Endothelial cell of umbilical vein (primary cell): ENCODE data around the gene SLC22A3. TPM values are rescaled to one million over a fixed set of nuclear protein-coding genes. Genes with fewer than 3 reads are reported as not detected.

Source experiments
- BruUV-seq: library from RNA; stranded (reverse); fragments of 400-500 nt; replicated peaks from 2 replicates; lab custom pipeline; 2021; lab: Mats Ljungman, UMichigan
- CTCF ChIA-PET: fragments of 300-600, 350-600 bp; sonication (Branson Sonifier 250); formaldehyde crosslinking; loops from one replicate; lab custom pipeline; 2021; ENCODE audit warnings: antibody characterized with exemption, inconsistent platforms; lab: Charles Lee
- POLR2A ChIA-PET: fragments of 300-600, 350-600 bp; sonication (Branson Sonifier 250); formaldehyde crosslinking; loops from one replicate; lab custom pipeline; 2021; ENCODE audit warnings: antibody characterized with exemption, inconsistent platforms; lab: Charles Lee
- DNase-seq: peaks from one replicate; pipeline ENCODE4 v3.0.0-alpha.2; 2011; ENCODE audit warnings: low read depth, low spot score
- FAIRE-seq: peaks from 2 replicates; lab custom pipeline; 2011; peaks lifted over from hg19 to GRCh38; lab: Jason Lieb, UNC
- H2AFZ ChIP-seq: 2 replicates; pipeline ENCODE4 v1.6.0; 2012; ENCODE audit warnings: low read depth, low read length, control low read depth, inconsistent platforms
- H3K27ac ChIP-seq: 2 replicates; pipeline ENCODE4 v1.5.1; 2011; ENCODE audit warnings: low read depth, mild to moderate bottlenecking, control low read depth, low read length, moderate library complexity; ENCODE audit not compliant: insufficient read depth
- H3K27me3 ChIP-seq, 2 experiments: 2 replicates each; pipeline versions ENCODE4 v1.6.0 to v1.6.1; 2011; ENCODE audit warnings: low read length in 2 of 2, mixed read lengths in 1 of 2; ENCODE audit not compliant: control insufficient read depth in 2 of 2, insufficient read depth in 2 of 2
- H3K36me3 ChIP-seq, 2 experiments: 2 replicates in 1 of 2; 3 replicates in 1 of 2; pipeline ENCODE4 v1.5.1; 2011; ENCODE audit warnings: low read length in 2 of 2, mild to moderate bottlenecking in 1 of 2, moderate library complexity in 1 of 2; ENCODE audit not compliant: control insufficient read depth in 2 of 2, insufficient read depth in 2 of 2; ENCODE audit errors: extremely low read depth in 1 of 2
- H3K4me1 ChIP-seq: 3 replicates; pipeline ENCODE4 v1.5.1; 2011; ENCODE audit warnings: mild to moderate bottlenecking, low read length; ENCODE audit not compliant: control insufficient read depth, insufficient read depth; ENCODE audit errors: extremely low read depth
- H3K4me2 ChIP-seq: 2 replicates; pipeline ENCODE4 v1.6.1; 2011; ENCODE audit warnings: low read length, control low read depth, mixed read lengths; ENCODE audit not compliant: insufficient read depth
- H3K4me3 ChIP-seq, 3 experiments: fragments of 200-600 bp in 1 of 3; sonication (generic), shearing (Covaris generic) in 1 of 3; replicated peaks in 1 of 3; 2 replicates each; pipeline ENCODE4 v1.5.1; 2011 to 2016; ENCODE audit warnings: control low read depth in 3 of 3, low read length in 3 of 3, mild to moderate bottlenecking in 2 of 3, inconsistent platforms in 1 of 3, low read depth in 1 of 3, moderate library complexity in 1 of 3; ENCODE audit not compliant: insufficient read depth in 1 of 3
- H3K79me2 ChIP-seq: 2 replicates; pipeline ENCODE4 v1.6.0; 2012; ENCODE audit warnings: low read length, inconsistent platforms; ENCODE audit not compliant: control insufficient read depth, insufficient read depth
- H3K9ac ChIP-seq: replicated peaks from 2 replicates; pipeline ENCODE3; 2011; ENCODE audit warnings: low read length, control low read depth; ENCODE audit not compliant: insufficient read depth; ENCODE audit errors: extremely low read depth
- H3K9me1 ChIP-seq: replicated peaks from 3 replicates; pipeline ENCODE4 v1.6.0; 2011; ENCODE audit warnings: mild to moderate bottlenecking, low read length; ENCODE audit not compliant: control insufficient read depth, insufficient read depth; ENCODE audit errors: extremely low read depth
- H3K9me3 ChIP-seq: replicated peaks from 2 replicates; pipeline ENCODE4 v1.5.1; 2012; ENCODE audit warnings: low read length, inconsistent platforms; ENCODE audit not compliant: control insufficient read depth, insufficient read depth
- H4K20me1 ChIP-seq: replicated peaks from 2 replicates; pipeline ENCODE3; 2011; ENCODE audit warnings: mild to moderate bottlenecking, low read length; ENCODE audit not compliant: control insufficient read depth, insufficient read depth; ENCODE audit errors: extremely low read depth
- CTCF ChIP-seq, 2 donors: IDR thresholded peaks; 1 replicate in 1 of 2; 2 replicates in 1 of 2; pipeline ENCODE4 v1.5.1; 2011; ENCODE audit warnings: low read length in 2 of 2, mild to moderate bottlenecking in 2 of 2, moderate library complexity in 2 of 2, control low read depth in 1 of 2, inconsistent platforms in 1 of 2, low read depth in 1 of 2; ENCODE audit not compliant: insufficient read depth in 1 of 2; ENCODE audit errors: extremely low read depth in 1 of 2
- EZH2 ChIP-seq: IDR thresholded peaks from 2 replicates; pipeline ENCODE4 v1.6.1; 2012; ENCODE audit warnings: borderline replicate concordance, low read depth, mild to moderate bottlenecking, moderate library complexity, low read length, inconsistent platforms; ENCODE audit not compliant: severe bottlenecking
- FOS ChIP-seq: IDR thresholded peaks from 2 replicates; pipeline ENCODE4 v1.6.1; 2011; ENCODE audit warnings: mild to moderate bottlenecking, low read length, moderate library complexity, borderline replicate concordance; ENCODE audit not compliant: insufficient read depth
- GATA2 ChIP-seq: IDR thresholded peaks from 2 replicates; pipeline ENCODE4 v1.7.0; 2011; ENCODE audit warnings: low read depth, mild to moderate bottlenecking, moderate library complexity, mixed read lengths, low read length; ENCODE audit not compliant: insufficient read length, insufficient read depth
- JUN ChIP-seq: IDR thresholded peaks from 2 replicates; pipeline ENCODE4 v1.6.1; 2011; ENCODE audit warnings: borderline replicate concordance, low read depth; ENCODE audit not compliant: insufficient read length, insufficient read depth
- MAX ChIP-seq: IDR thresholded peaks from 2 replicates; pipeline ENCODE4 v1.6.1; 2011; ENCODE audit not compliant: insufficient read depth, insufficient read length
- MYC ChIP-seq: IDR thresholded peaks from one replicate; pipeline ENCODE4 v1.6.1; 2011; ENCODE audit warnings: mild to moderate bottlenecking, low read depth, low read length
- POLR2A ChIP-seq: IDR thresholded peaks from 2 replicates; pipeline ENCODE4 v1.6.1; 2012; ENCODE audit warnings: low read depth, mild to moderate bottlenecking, control low read depth, low read length
- POLR2AphosphoS5 ChIP-seq: IDR thresholded peaks from 2 replicates; pipeline ENCODE4 v1.6.1; 2012; ENCODE audit warnings: low read depth, mild to moderate bottlenecking, control low read depth, low read length, moderate library complexity; ENCODE audit not compliant: insufficient read depth
- dilution Hi-C: fragments of 300-500 bp; cut with MboI; formaldehyde crosslinking; loops from one replicate; pipeline ENCODE4 v1.15.0; 2019; ENCODE audit warnings: low sequenced_read_pairs; ENCODE audit not compliant: extremely low pct_ligation_motif_present
- intact Hi-C: fragments of 100-400 bp; cut with micrococcal nuclease; formaldehyde crosslinking; loops from one replicate; pipeline ENCODE4 v1.10.0; 2022
- polyA plus RNA-seq, 4 experiments: library from polyadenylated mRNA; depleted of rRNA in 3 of 4; stranded (reverse) in 3 of 4; unstranded in 1 of 4; fragments of >200 nt; gene quantifications; 2 replicates each; pipeline versions ENCODE4 v1.2.1 to v1.2.3, GENCODE V29; 2011 to 2012; ENCODE audit warnings: missing spikeins in 1 of 4
- total RNA-seq: library from RNA; stranded (reverse); gene quantifications from 2 replicates; pipeline ENCODE4 v1.2.3, GENCODE V29; 2021

The SLC22A3 gene
- total and polyA plus RNA-seq, 2 donors (not counting 3 experiments of a cell fraction or from before 2014, with no cell fraction given): not detected

DNA sequence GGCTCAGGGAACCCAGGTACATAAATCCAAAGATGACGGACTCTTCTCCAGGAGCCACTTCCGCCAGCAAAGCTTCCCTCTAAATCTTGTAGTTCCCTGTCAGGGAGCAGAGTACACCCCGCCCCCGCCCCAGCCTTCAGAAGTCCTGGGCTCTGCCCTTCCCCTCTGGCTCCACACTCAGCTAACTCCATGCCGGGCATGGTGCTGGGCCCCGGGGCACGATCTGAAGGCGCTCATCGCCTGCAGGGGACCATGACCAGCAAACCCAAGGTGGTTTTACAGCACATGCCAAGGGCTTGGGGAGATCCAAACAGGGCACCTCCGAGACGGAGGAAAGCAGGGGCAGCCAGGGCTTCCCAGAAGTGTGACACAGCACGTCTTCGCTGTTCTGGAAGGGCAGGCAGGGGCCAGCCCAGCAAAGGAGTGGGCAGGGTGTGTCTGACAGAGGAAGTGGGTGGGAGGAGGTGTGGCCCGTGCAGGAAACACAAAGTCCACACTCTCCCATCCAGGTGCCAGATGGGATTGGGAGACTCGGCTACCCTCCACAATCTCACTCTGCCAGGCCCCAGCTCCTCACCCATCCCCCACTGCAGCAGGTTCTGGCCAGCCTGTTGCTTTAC, 48.0 kb upstream of the SLC22A3 start:
- Histone ChIP-seq H3K9me1 (no peaks in the 10 kb centered on the region), H2AFZ (no peak overlapping the region), H3K4me1 (no peaks in the 10 kb centered on the region), H3K27me3 (no peaks in the 10 kb centered on the region), H3K27ac (no peak overlapping the region), H3K4me3 (no peak overlapping the region), H3K4me2 (no peak overlapping the region), H4K20me1 (no peaks in the 10 kb centered on the region), H3K9me3 (no peaks in the 10 kb centered on the region), H3K79me2 (no peaks in the 10 kb centered on the region), H3K36me3 (no peaks in the 10 kb centered on the region), H3K9ac (no peak overlapping the region)
- CTCF ChIA-PET: no interaction called here
- FAIRE-seq (no peak), DNase-seq (no peak)
- dilution Hi-C loops (no loop called here), intact Hi-C loops (no loop called here)
- POLR2A ChIA-PET: no interaction called here
- no TSS peak for BruUV-seq
- no peak for TF ChIP-seq CTCF (IDR thresholded peaks at IDR 0.05; ENCODE audit: extremely low read depth in 1 of 2, insufficient read depth in 1 of 2, low read depth in 1 of 2, low read length in 2 of 2)
- TF ChIP-seq POLR2AphosphoS5: no peak
- TF ChIP-seq JUN: no peak
- no peak for TF ChIP-seq FOS
- no peak for TF ChIP-seq POLR2A
- TF ChIP-seq GATA2: no peak
- no peak for TF ChIP-seq MYC
- TF ChIP-seq MAX: no peak
- no peak for TF ChIP-seq EZH2
